Measurements from ENCODE around the gene LBX2.

The LBX2 gene

GRCh38 chr2:74500578-74500946 lies 1.2 kb upstream of the LBX2 start:
- Histone ChIP-seq H3K56ac (ENCODE audit: low read length) (no peak overlapping the region), H3K18ac (ENCODE audit: low read length) (no peak overlapping the region), H3K9ac (ENCODE audit: low read length) (no peak overlapping the region), H4K8ac (ENCODE audit: low read depth, low read length) (no peak overlapping the region), H4K5ac (ENCODE audit: low read length) (no peak overlapping the region), H3K23ac (ENCODE audit: low read length) (no peak overlapping the region), H2AK5ac (ENCODE audit: low read length) (no peak overlapping the region), H3K79me1 (ENCODE audit: low read length) (no peaks in the 10 kb centered on the region), H2BK120ac (ENCODE audit: low read depth, low read length) (no peak overlapping the region), H3K4me1 (ENCODE audit: control insufficient read depth, low read depth, low read length) (peaks cover 3% of the 10 kb centered on the region), H3K36me3 (ENCODE audit: control insufficient read depth, insufficient read depth, low read length) (no peaks in the 10 kb centered on the region), H3K4me2 (ENCODE audit: low read length) (no peak overlapping the region), H3K4me3 (ENCODE audit: low read length) (no peak overlapping the region), H3K79me2 (ENCODE audit: control insufficient read depth, insufficient read depth, low read length) (no peaks in the 10 kb centered on the region), H3K4ac (ENCODE audit: low read depth, low read length) (no peak overlapping the region), H2BK5ac (ENCODE audit: low read length) (no peak overlapping the region), H3K27ac (ENCODE audit: low read depth, low read length) (no peak overlapping the region), H3K27me3 (ENCODE audit: insufficient read depth, low read length, poor library complexity) (peaks cover 79% of the 10 kb centered on the region), H2BK15ac (replicated peaks; ENCODE audit: low read depth) (no peak overlapping the region)
- peak; percentile 36 for DNase-seq

- no CpG with 5 or more reads among the region's 15 CpGs for WGBS (ENCODE audit: extremely low coverage, insufficient coverage, low lambda C conversion rate)
- no peak overlapping the region for H2AK5ac ChIP-seq (ENCODE audit: low read length)
- no peak for DNase-seq
- peaks cover 3% of the 10 kb centered on the region for H3K4me1 ChIP-seq (ENCODE audit: control insufficient read depth, low read depth, low read length)
- no peaks in the 10 kb centered on the region for H3K79me2 ChIP-seq (ENCODE audit: control insufficient read depth, insufficient read depth, low read length)
- no peak overlapping the region for H2BK15ac ChIP-seq (replicated peaks; ENCODE audit: low read depth)
- no peak overlapping the region for H3K4me2 ChIP-seq (ENCODE audit: low read length)
- H4K8ac ChIP-seq (ENCODE audit: low read depth, low read length), result no peak overlapping the region
- no peak overlapping the region for H3K56ac ChIP-seq (ENCODE audit: low read length)
- no peak overlapping the region for H2BK5ac ChIP-seq (ENCODE audit: low read length)
- H3K27me3 ChIP-seq (ENCODE audit: insufficient read depth, low read length, poor library complexity), result peaks cover 79% of the 10 kb centered on the region
- H3K9ac ChIP-seq (ENCODE audit: low read length), result no peak overlapping the region
- H3K18ac ChIP-seq (ENCODE audit: low read length), result no peak overlapping the region
- peak overlapping the region; percentile 52 for H3K23ac ChIP-seq (ENCODE audit: low read length)
- H3K4ac ChIP-seq (ENCODE audit: low read depth, low read length), result no peak overlapping the region
- no peaks in the 10 kb centered on the region for H3K36me3 ChIP-seq (ENCODE audit: control insufficient read depth, insufficient read depth, low read length)
- no peak overlapping the region for H3K27ac ChIP-seq (ENCODE audit: low read depth, low read length)
- no peak overlapping the region for H4K5ac ChIP-seq (ENCODE audit: low read length)
- H2BK120ac ChIP-seq (ENCODE audit: low read depth, low read length), result no peak overlapping the region
- H3K4me3 ChIP-seq (ENCODE audit: low read length), result no peak overlapping the region
- no peaks in the 10 kb centered on the region for H3K79me1 ChIP-seq (ENCODE audit: low read length)
These were observed 656 bp upstream of the LBX2 start for GRCh38 chr2:74499940-74500577.

GRCh38 chr2:74498500-74499266 lies 720 bp downstream of the LBX2 start:
- H3K27me3 ChIP-seq (ENCODE audit: insufficient read depth, low read length, poor library complexity), result peaks cover 68% of the 10 kb centered on the region
- peak overlapping the region; percentile 28 for H3K9ac ChIP-seq (ENCODE audit: low read length)
- H3K23ac ChIP-seq (ENCODE audit: low read length), result no peak overlapping the region
- no peak overlapping the region for H2BK15ac ChIP-seq (replicated peaks; ENCODE audit: low read depth)
- H3K56ac ChIP-seq (ENCODE audit: low read length), result peak overlapping the region; percentile 83
- no peak overlapping the region for H3K4me3 ChIP-seq (ENCODE audit: low read length)
- peak; percentile 77 for DNase-seq
- H3K27ac ChIP-seq (ENCODE audit: low read depth, low read length), result no peak overlapping the region
- H2AK5ac ChIP-seq (ENCODE audit: low read length), result no peak overlapping the region
- WGBS (ENCODE audit: extremely low coverage, insufficient coverage, low lambda C conversion rate), result no CpG with 5 or more reads among the region's 41 CpGs
- H3K4ac ChIP-seq (ENCODE audit: low read depth, low read length), result no peak overlapping the region
- no peak overlapping the region for H4K8ac ChIP-seq (ENCODE audit: low read depth, low read length)
- H3K79me1 ChIP-seq (ENCODE audit: low read length), result no peaks in the 10 kb centered on the region
- no peak overlapping the region for H2BK5ac ChIP-seq (ENCODE audit: low read length)
- no peaks in the 10 kb centered on the region for H3K36me3 ChIP-seq (ENCODE audit: control insufficient read depth, insufficient read depth, low read length)
- H3K4me2 ChIP-seq (ENCODE audit: low read length), result peak overlapping the region; percentile 74
- H3K18ac ChIP-seq (ENCODE audit: low read length), result no peak overlapping the region
- H4K5ac ChIP-seq (ENCODE audit: low read length), result no peak overlapping the region
- H3K4me1 ChIP-seq (ENCODE audit: control insufficient read depth, low read depth, low read length), result peaks cover 3% of the 10 kb centered on the region
- no peaks in the 10 kb centered on the region for H3K79me2 ChIP-seq (ENCODE audit: control insufficient read depth, insufficient read depth, low read length)
- no peak overlapping the region for H2BK120ac ChIP-seq (ENCODE audit: low read depth, low read length)

GRCh38 chr2:74497777-74498499 lies 1.5 kb downstream of the LBX2 start:
- Histone ChIP-seq H3K4me2 (ENCODE audit: low read length) (peak overlapping the region; percentile 74), H4K8ac (ENCODE audit: low read depth, low read length) (no peak overlapping the region), H2BK15ac (replicated peaks; ENCODE audit: low read depth) (no peak overlapping the region), H3K18ac (ENCODE audit: low read length) (no peak overlapping the region), H3K27ac (ENCODE audit: low read depth, low read length) (no peak overlapping the region), H2BK5ac (ENCODE audit: low read length) (no peak overlapping the region), H3K79me2 (ENCODE audit: control insufficient read depth, insufficient read depth, low read length) (no peaks in the 10 kb centered on the region), H3K79me1 (ENCODE audit: low read length) (no peaks in the 10 kb centered on the region), H3K4ac (ENCODE audit: low read depth, low read length) (no peak overlapping the region), H3K9ac (ENCODE audit: low read length) (peak overlapping the region; percentile 37), H3K36me3 (ENCODE audit: control insufficient read depth, insufficient read depth, low read length) (peaks cover 1% of the 10 kb centered on the region), H3K56ac (ENCODE audit: low read length) (peak overlapping the region; percentile 83), H3K4me1 (ENCODE audit: control insufficient read depth, low read depth, low read length) (peaks cover 3% of the 10 kb centered on the region), H3K27me3 (ENCODE audit: insufficient read depth, low read length, poor library complexity) (peaks cover 62% of the 10 kb centered on the region), H2BK120ac (ENCODE audit: low read depth, low read length) (no peak overlapping the region), H4K5ac (ENCODE audit: low read length) (no peak overlapping the region), H3K23ac (ENCODE audit: low read length) (no peak overlapping the region), H2AK5ac (ENCODE audit: low read length) (no peak overlapping the region), H3K4me3 (ENCODE audit: low read length) (no peak overlapping the region)
- peak; percentile 38 for DNase-seq
- no CpG with 5 or more reads among the region's 61 CpGs for WGBS (ENCODE audit: extremely low coverage, insufficient coverage, low lambda C conversion rate)

GRCh38 chr2:74496997-74497776 lies 2.2 kb downstream of the LBX2 start:
- Histone ChIP-seq H3K18ac (ENCODE audit: low read length) (no peak overlapping the region), H2BK15ac (replicated peaks; ENCODE audit: low read depth) (no peak overlapping the region), H3K27ac (ENCODE audit: low read depth, low read length) (no peak overlapping the region), H2AK5ac (ENCODE audit: low read length) (no peak overlapping the region), H3K4me3 (ENCODE audit: low read length) (no peak overlapping the region), H2BK120ac (ENCODE audit: low read depth, low read length) (no peak overlapping the region), H3K4ac (ENCODE audit: low read depth, low read length) (no peak overlapping the region), H3K79me1 (ENCODE audit: low read length) (no peaks in the 10 kb centered on the region), H3K23ac (ENCODE audit: low read length) (no peak overlapping the region), H3K4me1 (ENCODE audit: control insufficient read depth, low read depth, low read length) (peaks cover 3% of the 10 kb centered on the region), H3K36me3 (ENCODE audit: control insufficient read depth, insufficient read depth, low read length) (peaks cover 1% of the 10 kb centered on the region), H4K8ac (ENCODE audit: low read depth, low read length) (no peak overlapping the region), H4K5ac (ENCODE audit: low read length) (no peak overlapping the region), H3K56ac (ENCODE audit: low read length) (peak overlapping the region; percentile 64), H2BK5ac (ENCODE audit: low read length) (no peak overlapping the region), H3K9ac (ENCODE audit: low read length) (peak overlapping the region; percentile 37), H3K27me3 (ENCODE audit: insufficient read depth, low read length, poor library complexity) (peaks cover 55% of the 10 kb centered on the region), H3K4me2 (ENCODE audit: low read length) (peak overlapping the region; percentile 74), H3K79me2 (ENCODE audit: control insufficient read depth, insufficient read depth, low read length) (no peaks in the 10 kb centered on the region)
- WGBS (ENCODE audit: extremely low coverage, insufficient coverage, low lambda C conversion rate), result no CpG with 5 or more reads among the region's 19 CpGs
- no peak for DNase-seq
